ENCODE data around the gene DCC.

DNA sequence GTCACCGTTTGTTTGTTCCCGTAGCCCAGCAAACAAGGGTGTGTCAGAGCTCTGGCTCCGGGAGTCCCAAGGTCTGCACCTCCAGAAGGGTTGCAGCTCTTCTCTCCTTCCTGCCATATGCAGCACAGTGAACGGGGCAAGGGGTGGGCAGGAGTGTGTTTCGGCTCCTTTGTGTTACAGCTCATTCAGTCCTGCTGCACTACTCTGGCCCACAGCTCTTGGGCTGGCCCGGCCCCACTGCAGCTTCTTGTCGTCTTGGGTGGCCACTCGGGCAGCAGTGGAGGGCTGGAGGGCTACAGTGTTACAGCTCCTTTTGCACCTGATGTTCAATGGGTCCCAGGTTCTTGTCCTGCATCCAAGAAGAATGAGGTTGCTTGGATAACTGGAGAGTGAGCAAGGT is 408.3 kb downstream of the DCC start:
- no peak for TF ChIP-seq POLR2A (IDR thresholded peaks at IDR 0.05)
- TF ChIP-seq, protein P1, sequence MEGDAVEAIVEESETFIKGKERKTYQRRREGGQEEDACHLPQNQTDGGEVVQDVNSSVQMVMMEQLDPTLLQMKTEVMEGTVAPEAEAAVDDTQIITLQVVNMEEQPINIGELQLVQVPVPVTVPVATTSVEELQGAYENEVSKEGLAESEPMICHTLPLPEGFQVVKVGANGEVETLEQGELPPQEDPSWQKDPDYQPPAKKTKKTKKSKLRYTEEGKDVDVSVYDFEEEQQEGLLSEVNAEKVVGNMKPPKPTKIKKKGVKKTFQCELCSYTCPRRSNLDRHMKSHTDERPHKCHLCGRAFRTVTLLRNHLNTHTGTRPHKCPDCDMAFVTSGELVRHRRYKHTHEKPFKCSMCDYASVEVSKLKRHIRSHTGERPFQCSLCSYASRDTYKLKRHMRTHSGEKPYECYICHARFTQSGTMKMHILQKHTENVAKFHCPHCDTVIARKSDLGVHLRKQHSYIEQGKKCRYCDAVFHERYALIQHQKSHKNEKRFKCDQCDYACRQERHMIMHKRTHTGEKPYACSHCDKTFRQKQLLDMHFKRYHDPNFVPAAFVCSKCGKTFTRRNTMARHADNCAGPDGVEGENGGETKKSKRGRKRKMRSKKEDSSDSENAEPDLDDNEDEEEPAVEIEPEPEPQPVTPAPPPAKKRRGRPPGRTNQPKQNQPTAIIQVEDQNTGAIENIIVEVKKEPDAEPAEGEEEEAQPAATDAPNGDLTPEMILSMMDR (IDR thresholded peaks at IDR 0.05): no peak

Measured in transverse colon (tissue), 3 donors.